Right lobe of liver (tissue), 4 donors: ENCODE data around the gene SLC10A7.

Experiments used
- CTCF ChIP-seq, 4 donors: fragments of 200-600 bp in 3 of 4; fragments of 450-650 bp in 1 of 4; IDR thresholded peaks; one replicate each; pipeline versions ENCODE4 v1.5.1 to v1.8.0; 2016 to 2022; ENCODE audit warnings: antibody characterized with exemption in 4 of 4, mild to moderate bottlenecking in 2 of 4
- POLR2A ChIP-seq: fragments of 450-650 bp; IDR thresholded peaks from one replicate; pipeline ENCODE4 v1.6.1; 2017; ENCODE audit warnings: antibody characterized with exemption, mild to moderate bottlenecking
- donor health status: DM: no; HTN: no; CAD: no.
- donor health status: DM: no; HTN: no; CAD: no.
- donor health status: DM: no; HTN: yes; CAD: no.

DNA sequence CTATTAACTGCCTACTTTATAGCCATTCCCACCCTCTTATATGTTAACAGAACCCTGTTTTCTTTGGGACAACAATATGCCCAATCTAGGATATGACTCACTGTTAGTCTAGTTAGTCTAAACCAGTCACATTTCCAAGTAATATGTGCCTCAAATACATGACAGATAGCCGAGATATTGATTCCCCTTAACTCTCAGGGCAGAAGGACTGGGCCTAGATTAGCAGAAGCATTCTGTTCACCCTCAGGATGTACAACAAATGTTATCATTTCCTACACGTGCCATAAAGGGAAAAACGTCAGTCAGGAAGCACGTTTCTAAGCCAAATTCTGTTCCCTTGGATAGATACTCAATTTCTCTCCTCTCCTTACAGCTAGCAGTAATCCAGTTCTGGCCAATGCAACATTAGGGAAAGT lies 114.1 kb downstream of the SLC10A7 start:
- no peak for TF ChIP-seq CTCF (IDR thresholded peaks at IDR 0.05)
- TF ChIP-seq POLR2A = no peak
